GM19324 (cell line): ENCODE measurements around the gene EPHA8.

Experiments used
- ATAC-seq: cut with Tn5 transposase; IDR thresholded peaks from one replicate; pipeline ENCODE4 v1.9.1; 2021; ENCODE audit warnings: mild to moderate bottlenecking, moderate library complexity; ENCODE audit not compliant: unreplicated experiment, low FRiP score

The EPHA8 gene

GRCh38 chr1:22638476-22639234 is 75.4 kb downstream of the EPHA8 start:
- no peak for ATAC-seq

DNA sequence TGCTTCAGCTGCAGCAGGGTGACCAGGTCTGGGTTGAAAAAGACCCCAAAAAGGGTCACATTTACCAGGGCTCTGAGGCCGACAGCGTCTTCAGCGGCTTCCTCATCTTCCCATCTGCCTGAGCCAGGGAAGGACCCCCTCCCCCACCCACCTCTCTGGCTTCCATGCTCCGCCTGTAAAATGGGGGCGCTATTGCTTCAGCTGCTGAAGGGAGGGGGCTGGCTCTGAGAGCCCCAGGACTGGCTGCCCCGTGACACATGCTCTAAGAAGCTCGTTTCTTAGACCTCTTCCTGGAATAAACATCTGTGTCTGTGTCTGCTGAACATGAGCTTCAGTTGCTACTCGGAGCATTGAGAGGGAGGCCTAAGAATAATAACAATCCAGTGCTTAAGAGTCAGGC is 76.0 kb downstream of the EPHA8 start:
- no peak for ATAC-seq

- ATAC-seq = no peak
These were observed 78.0 kb downstream of the EPHA8 start for GRCh38 chr1:22641247-22641646.

DNA sequence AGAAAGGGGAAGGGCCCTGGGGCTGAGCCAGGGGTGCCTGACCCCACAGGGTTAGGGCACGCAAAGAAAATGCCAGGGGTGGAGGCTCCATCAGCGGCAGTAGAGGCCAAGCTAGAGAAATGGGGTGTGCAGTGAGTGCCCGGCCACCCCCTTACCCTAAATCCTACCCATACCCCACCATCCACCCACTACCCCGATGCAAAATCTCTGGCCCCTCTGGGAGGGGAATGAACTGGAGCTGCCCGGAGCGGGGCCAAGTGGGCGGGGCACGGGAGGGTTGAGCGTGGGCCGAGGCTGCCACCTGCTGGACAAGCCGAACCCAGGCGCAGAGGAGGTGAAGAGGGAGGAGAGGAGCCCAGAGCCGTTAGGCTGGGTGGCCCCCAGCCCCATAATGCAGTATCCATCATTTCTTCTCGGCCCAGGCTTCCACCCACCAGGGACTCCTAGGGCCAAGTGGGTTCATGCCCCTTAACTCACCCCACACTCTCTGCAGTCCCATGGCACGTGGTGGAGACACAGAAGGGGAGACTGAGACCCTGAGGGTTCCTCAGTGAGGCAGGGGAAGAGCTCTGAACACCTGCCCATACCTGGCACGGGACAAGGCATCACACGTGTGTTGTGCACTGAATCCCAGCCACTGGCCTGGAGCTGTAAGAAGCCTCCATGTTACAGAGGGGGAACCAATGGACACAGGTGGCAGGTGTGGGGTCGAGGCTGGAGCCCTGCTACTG is 78.8 kb downstream of the EPHA8 start:
- no peak for ATAC-seq

DNA sequence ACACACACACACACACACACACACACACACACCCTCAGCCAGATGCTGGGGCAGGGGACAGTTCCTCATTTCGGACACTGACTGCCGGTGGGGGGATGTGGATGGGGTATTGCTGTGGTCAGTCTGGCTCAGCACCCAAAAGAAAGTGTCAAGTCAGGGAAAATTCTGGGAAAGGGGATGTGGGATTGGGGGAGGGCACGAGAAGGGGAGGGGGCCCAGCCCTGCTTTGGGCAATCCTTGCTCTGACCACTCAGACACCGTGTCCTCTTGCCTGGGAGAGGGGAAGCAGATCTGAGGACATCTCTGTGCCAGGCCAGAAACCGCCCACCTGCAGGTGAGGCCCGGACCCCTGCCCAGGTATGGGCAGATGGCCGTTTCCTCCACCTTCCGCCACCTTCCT is 80.1 kb downstream of the EPHA8 start, which contains the start of gene C1QC:
TSS of gene C1QC (plus strand) at position 253 of the 400 bp plus-strand sequence. CDS start 391 bp downstream, outside the sequence.
- no peak for ATAC-seq

DNA sequence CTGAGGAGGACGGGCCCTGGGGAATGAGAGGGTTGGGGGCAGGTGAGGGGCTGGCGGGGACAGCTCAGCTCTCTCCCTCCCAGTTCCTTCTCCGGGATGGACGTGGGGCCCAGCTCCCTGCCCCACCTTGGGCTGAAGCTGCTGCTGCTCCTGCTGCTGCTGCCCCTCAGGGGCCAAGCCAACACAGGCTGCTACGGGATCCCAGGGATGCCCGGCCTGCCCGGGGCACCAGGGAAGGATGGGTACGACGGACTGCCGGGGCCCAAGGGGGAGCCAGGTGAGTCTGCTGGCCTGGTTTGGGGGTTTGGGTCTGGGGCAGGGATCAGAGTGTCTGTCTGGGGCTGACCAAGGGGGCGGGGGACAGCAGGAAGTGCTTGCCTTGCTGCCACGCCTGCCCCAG is 80.6 kb downstream of the EPHA8 start:
- ATAC-seq = no peak

GRCh38 chr1:22645931-22646330 is 82.6 kb downstream of the EPHA8 start:
- ATAC-seq = no peak

DNA sequence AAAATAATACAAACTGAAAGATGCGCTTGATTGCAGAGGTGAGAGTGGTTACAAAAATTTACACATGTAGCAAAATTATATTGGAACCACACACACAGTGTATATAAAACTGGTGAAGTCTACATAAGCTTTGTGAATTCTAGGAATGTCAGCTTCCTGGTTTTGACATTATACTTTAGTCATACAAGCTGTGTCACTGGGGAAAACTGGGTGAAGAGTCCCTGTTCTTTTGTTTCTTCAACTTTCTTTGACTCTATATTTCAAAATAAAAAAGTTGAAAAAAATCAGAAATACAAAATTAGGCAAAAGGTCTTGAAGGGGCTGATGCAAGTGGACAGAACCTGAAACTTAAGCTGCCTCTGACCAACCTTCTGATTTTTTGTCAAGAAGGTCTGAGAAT is 83.1 kb downstream of the EPHA8 start:
- no peak for ATAC-seq

DNA sequence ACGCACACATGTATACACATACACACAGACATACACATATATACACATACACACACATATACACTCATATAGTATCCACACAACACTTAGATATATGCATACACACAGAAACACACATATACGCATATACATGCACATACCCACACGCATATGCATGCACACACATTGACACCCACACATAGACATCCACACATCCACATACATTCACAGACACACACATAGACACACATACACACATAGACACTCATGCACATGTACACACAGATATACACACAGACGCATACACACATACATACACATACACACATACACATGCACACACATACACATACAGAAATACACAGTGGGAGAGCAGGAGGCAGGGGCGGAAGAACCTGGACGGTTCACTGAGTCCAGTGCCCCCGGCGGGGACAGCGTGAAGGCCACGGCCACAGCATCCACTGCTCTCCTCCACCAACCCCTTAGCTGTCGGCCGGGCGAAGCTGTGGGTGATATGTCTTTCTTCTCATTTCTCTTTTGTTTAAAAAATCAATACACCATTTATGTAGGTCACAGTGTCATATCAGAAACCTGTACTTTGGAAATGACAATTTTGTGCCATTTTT is 86.9 kb downstream of the EPHA8 start:
- no peak for ATAC-seq

DNA sequence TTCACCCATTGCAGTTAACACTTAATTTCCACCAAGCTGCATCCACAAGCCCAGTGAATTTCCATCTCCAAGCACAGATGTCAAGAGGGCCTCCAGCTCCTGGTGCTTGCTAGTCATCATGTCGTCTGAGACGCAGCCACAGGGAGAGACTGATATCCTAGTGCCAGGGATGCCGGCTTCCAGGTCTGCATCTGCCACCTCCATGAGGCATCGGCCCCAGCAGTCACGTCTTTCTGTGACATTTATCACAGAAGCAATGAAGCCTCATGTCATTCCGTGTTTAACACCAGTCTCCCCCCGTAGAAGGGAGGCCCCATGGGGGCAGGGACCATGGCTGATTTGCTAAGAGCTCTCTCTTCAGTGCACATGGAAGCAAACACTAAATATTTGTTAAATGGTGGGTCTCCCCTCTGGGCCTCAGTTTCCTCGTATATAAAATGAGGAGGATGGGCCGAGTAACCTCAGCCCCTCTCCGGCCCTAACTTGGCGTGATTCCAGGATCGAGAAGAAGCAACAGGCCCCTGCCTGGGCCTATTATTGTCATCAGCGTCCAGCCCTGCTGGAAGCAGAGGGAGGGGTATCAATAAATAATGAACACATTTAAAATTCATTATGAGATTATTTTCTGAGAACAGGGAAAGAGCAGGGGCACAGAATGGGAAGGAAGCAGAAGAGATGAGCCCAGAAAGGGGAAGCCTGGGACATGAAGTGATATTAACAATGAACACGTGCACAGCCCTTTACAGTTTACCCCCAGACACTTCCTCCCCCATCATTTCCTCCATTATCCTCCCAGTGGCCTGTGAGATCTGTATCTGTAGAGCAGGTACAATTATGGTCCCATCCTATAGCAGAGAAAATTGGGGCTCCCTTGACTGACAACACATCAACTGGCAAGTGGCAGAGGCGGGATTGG is 88.9 kb downstream of the EPHA8 start:
- ATAC-seq = no peak

- no peak for ATAC-seq
These were observed 89.6 kb downstream of the EPHA8 start, which contains the start of gene C1QB for GRCh38 chr1:22652881-22653316. C1QB (plus strand) TSS chr1:22653236; CDS start chr1:22659463, 6,227 bp downstream.
